Colonic mucosa (tissue), 4 donors: ENCODE data around the gene EPHA2. TPM values are rescaled to one million over a fixed set of nuclear protein-coding genes. Genes with fewer than 3 reads are reported as not detected.

Experiments
- DNase-seq: peaks from one replicate; pipeline ENCODE4 v3.0.0-alpha.2; 2020
- H3K27ac ChIP-seq: fragments of 200-600 bp; one replicate; pipeline ENCODE4 v1.8.0; 2021
- H3K27me3 ChIP-seq: fragments of 200-600 bp; one replicate; pipeline ENCODE4 v1.8.0; 2021
- H3K36me3 ChIP-seq: fragments of 200-600 bp; one replicate; pipeline ENCODE4 v1.8.0; 2021
- H3K4me1 ChIP-seq: fragments of 200-600 bp; one replicate; pipeline ENCODE4 v1.8.0; 2021; ENCODE audit warnings: mild to moderate bottlenecking
- H3K4me3 ChIP-seq: fragments of 200-600 bp; one replicate; pipeline ENCODE4 v1.8.0; 2021
- H3K9ac ChIP-seq, 2 donors: one replicate each; pipeline ENCODE4 v1.7.0; 2013; ENCODE audit warnings: control low read depth in 2 of 2, low read depth in 2 of 2, low read length in 2 of 2
- H3K9me3 ChIP-seq: fragments of 200-600 bp; one replicate; pipeline ENCODE4 v1.8.0; 2021
- intact Hi-C: fragments of 100-400 bp; cut with DNase I; formaldehyde crosslinking; loops from one replicate; pipeline ENCODE4 v1.14.1; 2022
- total RNA-seq, 2 donors: library from RNA; stranded (reverse); fragmentation: NEBNext Ultra II Directional in 1 of 2; extraction: Animal tissue kit (Norgen Biotek cat#: 25700) in 1 of 2; gene quantifications; one replicate each; pipeline ENCODE4 v1.2.1, GENCODE V29; 2021
- TF ChIP-seq, protein P1 (sequence below): fragments of 200-600 bp; IDR thresholded peaks from one replicate; pipeline ENCODE4 v1.8.0; 2022; ENCODE audit warnings: antibody characterized with exemption, mild to moderate bottlenecking
- donor health status: healthy.
- donor health status: DM: no; HTN: no; CAD: no.
- donor health status: DM: no; HTN: no; CAD: no.

EPHA2 gene
- total RNA-seq, 2 donors from 2014 or later, result 15.7 to 40.8 TPM

DNA sequence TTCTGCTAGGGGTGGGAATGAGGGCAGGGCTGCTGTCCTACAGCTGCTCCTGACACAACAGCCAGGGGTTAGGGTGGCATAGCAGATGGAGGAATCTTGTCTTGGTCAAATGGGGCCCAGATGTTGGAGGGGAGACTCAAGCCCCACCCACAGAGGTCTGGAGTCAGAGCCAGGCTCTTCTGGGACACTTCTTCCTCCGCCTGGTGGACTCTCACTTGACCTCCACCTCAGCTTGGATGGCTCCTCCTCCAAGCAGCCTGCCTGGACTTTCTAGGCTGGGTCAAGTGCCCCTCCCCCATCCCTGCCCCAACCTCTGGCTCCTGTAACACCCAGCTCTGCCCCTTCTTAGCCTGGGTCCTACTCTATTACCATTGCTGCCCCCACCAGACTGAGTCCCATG, 35.5 kb downstream of the EPHA2 start:
- TF ChIP-seq, protein P1, sequence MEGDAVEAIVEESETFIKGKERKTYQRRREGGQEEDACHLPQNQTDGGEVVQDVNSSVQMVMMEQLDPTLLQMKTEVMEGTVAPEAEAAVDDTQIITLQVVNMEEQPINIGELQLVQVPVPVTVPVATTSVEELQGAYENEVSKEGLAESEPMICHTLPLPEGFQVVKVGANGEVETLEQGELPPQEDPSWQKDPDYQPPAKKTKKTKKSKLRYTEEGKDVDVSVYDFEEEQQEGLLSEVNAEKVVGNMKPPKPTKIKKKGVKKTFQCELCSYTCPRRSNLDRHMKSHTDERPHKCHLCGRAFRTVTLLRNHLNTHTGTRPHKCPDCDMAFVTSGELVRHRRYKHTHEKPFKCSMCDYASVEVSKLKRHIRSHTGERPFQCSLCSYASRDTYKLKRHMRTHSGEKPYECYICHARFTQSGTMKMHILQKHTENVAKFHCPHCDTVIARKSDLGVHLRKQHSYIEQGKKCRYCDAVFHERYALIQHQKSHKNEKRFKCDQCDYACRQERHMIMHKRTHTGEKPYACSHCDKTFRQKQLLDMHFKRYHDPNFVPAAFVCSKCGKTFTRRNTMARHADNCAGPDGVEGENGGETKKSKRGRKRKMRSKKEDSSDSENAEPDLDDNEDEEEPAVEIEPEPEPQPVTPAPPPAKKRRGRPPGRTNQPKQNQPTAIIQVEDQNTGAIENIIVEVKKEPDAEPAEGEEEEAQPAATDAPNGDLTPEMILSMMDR, result no peak
- Histone ChIP-seq H3K9me3 (no peaks in the 10 kb centered on the region), H3K27me3 (no peaks in the 10 kb centered on the region), H3K27ac (no peak overlapping the region), H3K4me1 (no peaks in the 10 kb centered on the region), H3K4me3 (no peak overlapping the region), H3K9ac (no peak overlapping the region), H3K36me3 (no peaks in the 10 kb centered on the region)
- DNase-seq, result no peak
- intact Hi-C loops, result no loop called here

DNA sequence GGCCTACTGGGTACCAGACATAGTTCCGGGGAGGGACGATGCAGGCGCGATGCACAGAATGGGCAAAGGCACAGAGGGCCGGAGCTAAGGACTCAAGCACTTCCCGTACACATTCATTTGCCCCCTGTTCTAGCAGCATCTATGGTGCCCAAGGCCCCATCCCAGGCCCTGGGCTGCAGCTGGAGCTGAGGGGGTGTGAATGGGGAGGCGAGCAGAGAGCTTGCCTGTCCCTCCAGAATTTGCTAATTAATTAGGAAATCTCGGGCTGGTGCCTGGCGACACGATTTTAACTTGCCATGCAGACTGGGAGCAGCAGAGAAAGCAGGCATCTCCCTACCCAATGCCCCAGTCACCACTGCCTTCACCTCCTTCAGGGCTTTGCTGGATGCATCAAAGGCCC, 35.9 kb downstream of the EPHA2 start:
- no peaks in the 10 kb centered on the region for H3K27me3 ChIP-seq
- H3K9ac ChIP-seq, result no peak overlapping the region
- TF ChIP-seq, protein P1, result no peak
- H3K4me1 ChIP-seq, result no peaks in the 10 kb centered on the region
- no peaks in the 10 kb centered on the region for H3K9me3 ChIP-seq
- intact Hi-C loops, result no loop called here
- no peaks in the 10 kb centered on the region for H3K36me3 ChIP-seq
- no peak overlapping the region for H3K4me3 ChIP-seq
- no peak overlapping the region for H3K27ac ChIP-seq
- DNase-seq, result no peak

DNA sequence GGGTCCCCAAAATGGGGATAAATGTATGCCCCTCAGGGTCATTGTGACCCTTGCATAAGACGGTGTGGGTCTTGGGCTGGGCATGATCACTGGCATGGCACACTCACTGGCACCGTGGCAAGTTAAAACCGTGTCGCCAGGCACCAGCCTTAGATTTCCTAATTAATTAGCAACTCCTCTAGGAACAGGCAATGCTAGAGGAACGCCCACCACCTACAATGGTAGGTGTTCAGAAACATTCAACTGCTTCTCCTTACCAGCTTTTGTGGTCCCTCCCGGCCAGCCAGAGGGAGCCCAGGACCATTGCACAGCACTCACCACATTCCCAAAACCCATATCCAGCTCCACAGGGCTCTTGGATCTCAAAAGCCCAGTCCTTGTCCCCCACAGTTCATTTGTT, 36.4 kb downstream of the EPHA2 start:
- no peak overlapping the region for H3K27ac ChIP-seq
- DNase-seq, result no peak
- no peaks in the 10 kb centered on the region for H3K9me3 ChIP-seq
- H3K4me1 ChIP-seq, result no peaks in the 10 kb centered on the region
- TF ChIP-seq, protein P1, result no peak
- H3K27me3 ChIP-seq, result no peaks in the 10 kb centered on the region
- no peak overlapping the region for H3K9ac ChIP-seq
- no peak overlapping the region for H3K4me3 ChIP-seq
- intact Hi-C loops, result no loop called here
- H3K36me3 ChIP-seq, result no peaks in the 10 kb centered on the region

DNA sequence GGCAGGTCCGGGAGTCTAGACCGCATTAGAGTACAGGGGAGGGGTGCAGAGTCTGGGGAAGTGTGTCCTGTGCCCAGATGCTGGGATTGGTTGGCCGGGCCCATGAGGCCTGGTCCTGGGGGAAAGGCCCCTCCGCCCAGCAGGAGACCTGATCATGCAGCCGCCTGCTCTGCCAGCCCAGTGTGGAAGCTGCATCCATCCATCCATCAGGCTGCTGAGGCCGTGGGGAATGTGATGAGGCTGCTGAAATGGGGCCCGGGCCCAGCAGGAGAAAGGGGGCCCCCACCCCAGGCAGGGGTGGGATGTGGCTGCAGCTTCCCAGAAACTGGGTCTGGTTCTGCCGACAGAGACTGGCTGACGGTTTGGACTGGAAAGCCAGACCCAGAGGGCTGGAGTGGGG, 37.2 kb downstream of the EPHA2 start:
- Histone ChIP-seq H3K4me1 (no peaks in the 10 kb centered on the region), H3K27ac (no peak overlapping the region), H3K9me3 (no peaks in the 10 kb centered on the region), H3K9ac (no peak overlapping the region), H3K36me3 (no peaks in the 10 kb centered on the region), H3K4me3 (no peak overlapping the region), H3K27me3 (no peaks in the 10 kb centered on the region)
- no peak for DNase-seq
- TF ChIP-seq, protein P1, result no peak
- intact Hi-C loops, result no loop called here

DNA sequence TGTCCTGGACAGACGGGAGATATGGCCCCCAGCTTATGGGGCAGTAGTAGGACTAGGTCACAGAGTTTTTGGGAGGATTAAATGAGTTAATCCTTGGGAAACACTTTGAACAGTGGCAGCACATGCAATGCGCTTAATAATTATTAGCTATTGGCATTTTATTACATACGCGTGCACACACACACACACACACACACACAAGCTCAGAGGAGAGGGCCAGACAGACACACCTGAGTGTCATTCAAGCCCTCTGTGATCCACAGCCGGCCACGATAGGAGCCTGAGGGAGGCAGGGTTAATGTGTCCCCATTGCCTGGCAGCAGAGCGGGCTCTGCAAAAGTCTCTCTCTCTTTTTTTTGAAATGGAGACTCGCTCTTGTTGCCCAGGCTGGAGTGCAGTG, 37.9 kb downstream of the EPHA2 start:
- H3K36me3 ChIP-seq, result no peaks in the 10 kb centered on the region
- DNase-seq, result no peak
- TF ChIP-seq, protein P1, result no peak
- H3K4me1 ChIP-seq, result no peaks in the 10 kb centered on the region
- H3K9ac ChIP-seq, result no peak overlapping the region
- H3K9me3 ChIP-seq, result no peaks in the 10 kb centered on the region
- no peaks in the 10 kb centered on the region for H3K27me3 ChIP-seq
- intact Hi-C loops, result no loop called here
- no peak overlapping the region for H3K4me3 ChIP-seq
- H3K27ac ChIP-seq, result no peak overlapping the region

DNA sequence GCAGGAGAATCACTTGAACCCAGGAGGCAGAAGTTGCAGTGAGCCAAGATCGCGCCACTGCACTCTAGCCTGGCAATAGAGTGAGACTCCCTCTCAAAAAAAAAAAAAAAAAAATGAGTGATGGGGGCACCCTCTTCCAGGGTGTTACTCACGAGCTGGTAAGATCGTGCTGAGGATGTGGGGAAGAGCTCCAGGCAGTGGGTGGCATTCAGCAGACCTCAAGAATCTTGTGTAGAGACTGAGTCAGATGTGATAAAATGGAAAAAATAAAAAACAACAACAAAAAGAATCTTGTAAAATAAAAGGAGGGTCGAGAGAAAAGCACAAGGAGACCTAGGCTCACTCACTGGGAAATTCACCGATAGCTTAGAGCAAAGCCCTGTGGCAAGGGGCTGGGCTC, 38.5 kb downstream of the EPHA2 start:
- H3K27me3 ChIP-seq, result no peaks in the 10 kb centered on the region
- intact Hi-C loops, result no loop called here
- no peak for DNase-seq

More for the DNA sequence above, 38.5 kb downstream of the EPHA2 start:
- H3K4me3 ChIP-seq, result no peak overlapping the region
- H3K27ac ChIP-seq, result no peak overlapping the region
- TF ChIP-seq, protein P1, result no peak
- no peaks in the 10 kb centered on the region for H3K9me3 ChIP-seq
- H3K9ac ChIP-seq, result no peak overlapping the region
- no peaks in the 10 kb centered on the region for H3K36me3 ChIP-seq
- no peaks in the 10 kb centered on the region for H3K4me1 ChIP-seq
